COR-L47 (cell line): ENCODE results near the gene PKP1.

Experiments
- DNase-seq: peaks from one replicate; lab custom pipeline; 2025; lab: John Stamatoyannopoulos, UW

Gene PKP1

GRCh38 chr1:201309416-201309815, 26.1 kb downstream of the PKP1 start:
- DNase-seq, result peak; percentile 91

- no peak for DNase-seq
Measured at GRCh38 chr1:201310251-201310985, 27.1 kb downstream of the PKP1 start.

GRCh38 chr1:201310986-201311355, 27.7 kb downstream of the PKP1 start:
- peak; percentile 91 for DNase-seq

- no peak for DNase-seq
Measured at GRCh38 chr1:201311356-201312011, 28.2 kb downstream of the PKP1 start.

GRCh38 chr1:201312298-201312697, 29.0 kb downstream of the PKP1 start:
- no peak for DNase-seq

GRCh38 chr1:201313086-201313485, 29.8 kb downstream of the PKP1 start:
- no peak for DNase-seq

GRCh38 chr1:201316556-201316955, 33.2 kb downstream of the PKP1 start:
- DNase-seq, result no peak

GRCh38 chr1:201317551-201317950, 34.2 kb downstream of the PKP1 start:
- no peak for DNase-seq

- DNase-seq, result no peak
Measured at GRCh38 chr1:201318504-201319340, 35.4 kb downstream of the PKP1 start.

GRCh38 chr1:201319631-201320030, 36.3 kb downstream of the PKP1 start:
- no peak for DNase-seq

GRCh38 chr1:201320168-201320788, 37.0 kb downstream of the PKP1 start:
- DNase-seq, result no peak

- DNase-seq, result no peak
Measured at GRCh38 chr1:201321826-201322390, 38.6 kb downstream of the PKP1 start.

- no peak for DNase-seq
Measured at GRCh38 chr1:201322653-201323510, 39.6 kb downstream of the PKP1 start.

GRCh38 chr1:201324306-201324705, 41.0 kb downstream of the PKP1 start:
- DNase-seq, result no peak

- DNase-seq, result no peak
Measured at GRCh38 chr1:201324821-201325677, 41.7 kb downstream of the PKP1 start.

- no peak for DNase-seq
Measured at GRCh38 chr1:201325678-201326060, 42.4 kb downstream of the PKP1 start.

- DNase-seq, result no peak
Measured at GRCh38 chr1:201326710-201327109, 43.4 kb downstream of the PKP1 start.

- DNase-seq, result no peak
Measured at GRCh38 chr1:201327687-201328240, 44.5 kb downstream of the PKP1 start.

GRCh38 chr1:201328576-201328975, 45.3 kb downstream of the PKP1 start:
- DNase-seq, result no peak

GRCh38 chr1:201329286-201329685, 46.0 kb downstream of the PKP1 start:
- DNase-seq, result no peak
